Vagina (tissue), 2 donors: ENCODE data around the gene PRKAR2B.
A peak's percentile ranks its signal among the peaks of the same experiment; 100 is the strongest.

ENCODE experiments used
- POLR2A ChIP-seq, 2 donors: fragments of 450-650 bp; IDR thresholded peaks; one replicate each; pipeline ENCODE4 v1.6.1; 2017; ENCODE audit warnings: antibody characterized with exemption in 2 of 2, mild to moderate bottlenecking in 2 of 2, moderate library complexity in 2 of 2
- POLR2AphosphoS5 ChIP-seq, 2 donors: sonication (generic); formaldehyde crosslinking; IDR thresholded peaks; one replicate each; pipeline ENCODE4 v1.9.0; 2017; ENCODE audit warnings: antibody characterized with exemption in 2 of 2, mild to moderate bottlenecking in 2 of 2, low read depth in 1 of 2; ENCODE audit not compliant: insufficient read depth in 1 of 2
- TF ChIP-seq, protein P1 (sequence below), 3 experiments: fragments of 450-650 bp in 2 of 3; fragments of 200-600 bp in 1 of 3; sonication (generic) in 1 of 3; IDR thresholded peaks; one replicate each; pipeline ENCODE4 v1.5.1; 2017 to 2019; ENCODE audit warnings: antibody characterized with exemption in 3 of 3, mild to moderate bottlenecking in 2 of 3, moderate library complexity in 2 of 3

DNA sequence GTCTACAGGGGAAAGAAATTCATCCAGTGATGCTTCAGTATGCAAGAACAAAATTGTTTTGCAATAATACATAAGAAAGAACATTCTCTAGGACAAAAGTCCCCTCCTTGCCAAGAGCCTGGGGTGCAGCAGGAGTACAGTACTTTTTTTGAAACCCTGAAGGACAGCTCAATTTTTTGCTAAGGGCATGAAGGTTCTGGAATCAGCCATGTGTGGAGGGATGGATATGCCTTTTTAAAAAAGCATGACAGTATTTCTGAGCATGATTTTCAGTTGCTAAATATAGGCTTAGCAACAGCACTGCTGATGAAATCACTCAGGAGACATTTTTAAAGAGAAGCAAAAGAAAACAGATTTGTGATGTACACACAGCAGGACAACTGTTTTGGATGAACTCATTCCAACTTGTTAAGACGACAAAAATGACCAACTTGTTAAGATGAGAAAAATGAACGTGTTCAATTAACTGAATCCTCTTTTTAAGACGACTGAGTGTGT, 163.6 kb downstream of the PRKAR2B start:
- TF ChIP-seq, protein P1, sequence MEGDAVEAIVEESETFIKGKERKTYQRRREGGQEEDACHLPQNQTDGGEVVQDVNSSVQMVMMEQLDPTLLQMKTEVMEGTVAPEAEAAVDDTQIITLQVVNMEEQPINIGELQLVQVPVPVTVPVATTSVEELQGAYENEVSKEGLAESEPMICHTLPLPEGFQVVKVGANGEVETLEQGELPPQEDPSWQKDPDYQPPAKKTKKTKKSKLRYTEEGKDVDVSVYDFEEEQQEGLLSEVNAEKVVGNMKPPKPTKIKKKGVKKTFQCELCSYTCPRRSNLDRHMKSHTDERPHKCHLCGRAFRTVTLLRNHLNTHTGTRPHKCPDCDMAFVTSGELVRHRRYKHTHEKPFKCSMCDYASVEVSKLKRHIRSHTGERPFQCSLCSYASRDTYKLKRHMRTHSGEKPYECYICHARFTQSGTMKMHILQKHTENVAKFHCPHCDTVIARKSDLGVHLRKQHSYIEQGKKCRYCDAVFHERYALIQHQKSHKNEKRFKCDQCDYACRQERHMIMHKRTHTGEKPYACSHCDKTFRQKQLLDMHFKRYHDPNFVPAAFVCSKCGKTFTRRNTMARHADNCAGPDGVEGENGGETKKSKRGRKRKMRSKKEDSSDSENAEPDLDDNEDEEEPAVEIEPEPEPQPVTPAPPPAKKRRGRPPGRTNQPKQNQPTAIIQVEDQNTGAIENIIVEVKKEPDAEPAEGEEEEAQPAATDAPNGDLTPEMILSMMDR (IDR thresholded peaks at IDR 0.05) = no peak
- TF ChIP-seq POLR2A (IDR thresholded peaks at IDR 0.05) (no peak), POLR2AphosphoS5 (IDR thresholded peaks at IDR 0.05; ENCODE audit: insufficient read depth in 1 of 2, low read depth in 1 of 2) (peak in 1 of 2 donors; percentile 44)
